ENCODE results near the gene NAA50. TPM values are rescaled to one million over a fixed set of nuclear protein-coding genes. Genes with fewer than 3 reads are reported as not detected.

Gene NAA50
- total and polyA plus RNA-seq, 4 donors, result 30.6 to 75.7 (median 52.8) TPM

- H3K27me3 ChIP-seq (ENCODE audit: control insufficient read depth in 1 of 2, insufficient read depth in 2 of 2, low read length in 1 of 2), result no peaks in the 10 kb centered on the region
- intact Hi-C loops (cut with DNase I), result no loop called here
- no peak overlapping the region for H3K4me3 ChIP-seq (ENCODE audit: low read length in 2 of 2)
- WGBS, 2 donors, result 81 to 85% methylated on average over 3 of the region's 3 CpGs
- H3K36me3 ChIP-seq (ENCODE audit: control insufficient read depth in 1 of 2, insufficient read depth in 2 of 2, low read length in 1 of 2), result no peaks in the 10 kb centered on the region
- H3K4me1 ChIP-seq (ENCODE audit: control insufficient read depth in 1 of 2, insufficient read depth in 2 of 2, low read length in 2 of 2), result peaks cover 0 to 3% of the 10 kb centered on the region in 2 donors
- DNase-seq (no peak), ATAC-seq (ENCODE audit: low FRiP score) (no peak)
- no peaks in the 10 kb centered on the region for H3K9me3 ChIP-seq (ENCODE audit: control insufficient read depth, low read length)
- H3K27ac ChIP-seq (ENCODE audit: low read depth in 1 of 2, low read length in 2 of 2), result no peak overlapping the region
These were observed 27.3 kb upstream of the NAA50 start for GRCh38 chr3:113773381-113773780.

- Histone ChIP-seq H3K27ac (ENCODE audit: low read depth in 1 of 2, low read length in 2 of 2) (no peak overlapping the region), H3K4me3 (ENCODE audit: low read length in 2 of 2) (no peak overlapping the region), H3K27me3 (ENCODE audit: control insufficient read depth in 1 of 2, insufficient read depth in 2 of 2, low read length in 1 of 2) (no peaks in the 10 kb centered on the region), H3K9me3 (ENCODE audit: control insufficient read depth, low read length) (no peaks in the 10 kb centered on the region), H3K4me1 (ENCODE audit: control insufficient read depth in 1 of 2, insufficient read depth in 2 of 2, low read length in 2 of 2) (peaks cover 0 to 3% of the 10 kb centered on the region in 2 donors), H3K36me3 (ENCODE audit: control insufficient read depth in 1 of 2, insufficient read depth in 2 of 2, low read length in 1 of 2) (no peaks in the 10 kb centered on the region)
- DNase-seq, result no peak
- intact Hi-C loops (cut with DNase I), result no loop called here
- no peak for ATAC-seq (ENCODE audit: low FRiP score)
These were observed 25.9 kb upstream of the NAA50 start for GRCh38 chr3:113771993-113772392.

- H3K27me3 ChIP-seq (ENCODE audit: control insufficient read depth in 1 of 2, insufficient read depth in 2 of 2, low read length in 1 of 2), result no peaks in the 10 kb centered on the region
- no peak overlapping the region for H3K27ac ChIP-seq (ENCODE audit: low read depth in 1 of 2, low read length in 2 of 2)
- no peak for ATAC-seq (ENCODE audit: low FRiP score)
- no peak overlapping the region for H3K4me3 ChIP-seq (ENCODE audit: low read length in 2 of 2)
- DNase-seq, result no peak
- no peaks in the 10 kb centered on the region for H3K36me3 ChIP-seq (ENCODE audit: control insufficient read depth in 1 of 2, insufficient read depth in 2 of 2, low read length in 1 of 2)
- intact Hi-C loops (cut with DNase I), result no loop called here
- no peaks in the 10 kb centered on the region for H3K9me3 ChIP-seq (ENCODE audit: control insufficient read depth, low read length)
- H3K4me1 ChIP-seq (ENCODE audit: control insufficient read depth in 1 of 2, insufficient read depth in 2 of 2, low read length in 2 of 2), result peaks cover 0 to 3% of the 10 kb centered on the region in 2 donors
These were observed 23.5 kb upstream of the NAA50 start for GRCh38 chr3:113769551-113769950.

GRCh38 chr3:113764698-113765097 lies 18.6 kb upstream of the NAA50 start:
- H3K36me3 ChIP-seq (ENCODE audit: control insufficient read depth in 1 of 2, insufficient read depth in 2 of 2, low read length in 1 of 2), result no peaks in the 10 kb centered on the region
- no peak overlapping the region for H3K4me3 ChIP-seq (ENCODE audit: low read length in 2 of 2)
- H3K27ac ChIP-seq (ENCODE audit: low read depth in 1 of 2, low read length in 2 of 2), result no peak overlapping the region
- H3K27me3 ChIP-seq (ENCODE audit: control insufficient read depth in 1 of 2, insufficient read depth in 2 of 2, low read length in 1 of 2), result no peaks in the 10 kb centered on the region
- DNase-seq, result no peak
- WGBS, 2 donors, result 90 to 92% methylated on average over 2 of the region's 2 CpGs
- intact Hi-C loops (cut with DNase I), result no loop called here
- no peaks in the 10 kb centered on the region for H3K4me1 ChIP-seq (ENCODE audit: control insufficient read depth in 1 of 2, insufficient read depth in 2 of 2, low read length in 2 of 2)
- ATAC-seq (ENCODE audit: low FRiP score), result no peak
- no peaks in the 10 kb centered on the region for H3K9me3 ChIP-seq (ENCODE audit: control insufficient read depth, low read length)

- H3K4me3 ChIP-seq (ENCODE audit: low read length in 2 of 2), result no peak overlapping the region
- intact Hi-C loops (cut with DNase I), result no loop called here
- H3K4me1 ChIP-seq (ENCODE audit: control insufficient read depth in 1 of 2, insufficient read depth in 2 of 2, low read length in 2 of 2), result no peaks in the 10 kb centered on the region
- no peaks in the 10 kb centered on the region for H3K36me3 ChIP-seq (ENCODE audit: control insufficient read depth in 1 of 2, insufficient read depth in 2 of 2, low read length in 1 of 2)
- ATAC-seq (ENCODE audit: low FRiP score) (no peak), DNase-seq (no peak)
- WGBS, 2 donors, result 99 to 100% methylated on average over 1 of the region's 1 CpG
- H3K27ac ChIP-seq (ENCODE audit: low read depth in 1 of 2, low read length in 2 of 2), result no peak overlapping the region
- H3K9me3 ChIP-seq (ENCODE audit: control insufficient read depth, low read length), result no peaks in the 10 kb centered on the region
- no peaks in the 10 kb centered on the region for H3K27me3 ChIP-seq (ENCODE audit: control insufficient read depth in 1 of 2, insufficient read depth in 2 of 2, low read length in 1 of 2)
These were observed 12.5 kb upstream of the NAA50 start for GRCh38 chr3:113758389-113759024.

- DNase-seq (no peak), ATAC-seq (ENCODE audit: low FRiP score) (no peak)
These were observed 8.6 kb upstream of the NAA50 start for GRCh38 chr3:113754494-113755159.

GRCh38 chr3:113753376-113753985 lies 7.4 kb upstream of the NAA50 start:
- Histone ChIP-seq H3K36me3 (ENCODE audit: control insufficient read depth in 1 of 2, insufficient read depth in 2 of 2, low read length in 1 of 2) (no peaks in the 10 kb centered on the region), H3K4me1 (ENCODE audit: control insufficient read depth in 1 of 2, insufficient read depth in 2 of 2, low read length in 2 of 2) (no peaks in the 10 kb centered on the region), H3K9me3 (ENCODE audit: control insufficient read depth, low read length) (no peaks in the 10 kb centered on the region), H3K27ac (ENCODE audit: low read depth in 1 of 2, low read length in 2 of 2) (no peak overlapping the region), H3K27me3 (ENCODE audit: control insufficient read depth in 1 of 2, insufficient read depth in 2 of 2, low read length in 1 of 2) (no peaks in the 10 kb centered on the region), H3K4me3 (ENCODE audit: low read length in 2 of 2) (no peak overlapping the region)
- intact Hi-C loops (cut with DNase I), result no loop called here
- DNase-seq, result no peak
- 75 to 77% methylated on average over 4 of the region's 4 CpGs for WGBS, 2 donors
- no peak for ATAC-seq (ENCODE audit: low FRiP score)

More at GRCh38 chr3:113754494-113755159, 8.6 kb upstream of the NAA50 start:
- H3K4me1 ChIP-seq (ENCODE audit: control insufficient read depth in 1 of 2, insufficient read depth in 2 of 2, low read length in 2 of 2), result no peaks in the 10 kb centered on the region
- WGBS, 2 donors, result 83% methylated on average over 5 of the region's 5 CpGs
- no peaks in the 10 kb centered on the region for H3K36me3 ChIP-seq (ENCODE audit: control insufficient read depth in 1 of 2, insufficient read depth in 2 of 2, low read length in 1 of 2)
- H3K9me3 ChIP-seq (ENCODE audit: control insufficient read depth, low read length), result no peaks in the 10 kb centered on the region
- H3K4me3 ChIP-seq (ENCODE audit: low read length in 2 of 2), result no peak overlapping the region
- no peaks in the 10 kb centered on the region for H3K27me3 ChIP-seq (ENCODE audit: control insufficient read depth in 1 of 2, insufficient read depth in 2 of 2, low read length in 1 of 2)
- H3K27ac ChIP-seq (ENCODE audit: low read depth in 1 of 2, low read length in 2 of 2), result no peak overlapping the region
- intact Hi-C loops (cut with DNase I), result no loop called here

- ATAC-seq (ENCODE audit: low FRiP score) (no peak), DNase-seq (no peak)
- Histone ChIP-seq H3K27me3 (ENCODE audit: control insufficient read depth in 1 of 2, insufficient read depth in 2 of 2, low read length in 1 of 2) (no peaks in the 10 kb centered on the region), H3K4me3 (ENCODE audit: low read length in 2 of 2) (no peak overlapping the region), H3K9me3 (ENCODE audit: control insufficient read depth, low read length) (no peaks in the 10 kb centered on the region), H3K4me1 (ENCODE audit: control insufficient read depth in 1 of 2, insufficient read depth in 2 of 2, low read length in 2 of 2) (peaks cover 0 to 4% of the 10 kb centered on the region in 2 donors), H3K36me3 (ENCODE audit: control insufficient read depth in 1 of 2, insufficient read depth in 2 of 2, low read length in 1 of 2) (no peaks in the 10 kb centered on the region), H3K27ac (ENCODE audit: low read depth in 1 of 2, low read length in 2 of 2) (no peak overlapping the region)
- intact Hi-C loops (cut with DNase I), result no loop called here
These were observed 5.1 kb upstream of the NAA50 start for GRCh38 chr3:113751141-113751540.

Measured in aorta (tissue), 5 donors.